HG03139 (cell line): ENCODE data around the gene SSNA1.

Source experiments
- ATAC-seq: cut with Tn5 transposase; IDR thresholded peaks from one replicate; pipeline ENCODE4 v1.9.1; 2021; ENCODE audit not compliant: unreplicated experiment

The SSNA1 gene

DNA sequence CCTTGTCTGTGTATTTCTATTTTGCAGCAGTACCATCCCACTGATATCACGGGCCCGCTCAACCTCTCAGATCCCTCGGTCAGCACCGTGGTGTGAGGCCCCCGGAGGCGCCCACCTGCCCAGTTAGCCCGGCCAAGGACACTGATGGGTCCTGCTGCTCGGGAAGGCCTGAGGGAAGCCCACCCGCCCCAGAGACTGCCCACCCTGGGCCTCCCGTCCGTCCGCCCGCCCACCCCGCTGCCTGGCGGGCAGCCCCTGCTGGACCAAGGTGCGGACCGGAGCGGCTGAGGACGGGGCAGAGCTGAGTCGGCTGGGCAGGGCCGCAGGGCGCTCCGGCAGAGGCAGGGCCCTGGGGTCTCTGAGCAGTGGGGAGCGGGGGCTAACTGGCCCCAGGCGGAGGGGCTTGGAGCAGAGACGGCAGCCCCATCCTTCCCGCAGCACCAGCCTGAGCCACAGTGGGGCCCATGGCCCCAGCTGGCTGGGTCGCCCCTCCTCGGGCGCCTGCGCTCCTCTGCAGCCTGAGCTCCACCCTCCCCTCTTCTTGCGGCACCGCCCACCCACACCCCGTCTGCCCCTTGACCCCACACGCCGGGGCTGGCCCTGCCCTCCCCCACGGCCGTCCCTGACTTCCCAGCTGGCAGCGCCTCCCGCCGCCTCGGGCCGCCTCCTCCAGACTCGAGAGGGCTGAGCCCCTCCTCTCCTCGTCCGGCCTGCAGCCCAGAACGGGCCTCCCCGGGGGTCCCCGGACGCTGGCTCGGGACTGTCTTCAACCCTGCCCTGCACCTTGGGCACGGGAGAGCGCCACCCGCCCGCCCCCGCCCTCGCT, 20.5 kb upstream of the SSNA1 start:
- no peak for ATAC-seq

DNA sequence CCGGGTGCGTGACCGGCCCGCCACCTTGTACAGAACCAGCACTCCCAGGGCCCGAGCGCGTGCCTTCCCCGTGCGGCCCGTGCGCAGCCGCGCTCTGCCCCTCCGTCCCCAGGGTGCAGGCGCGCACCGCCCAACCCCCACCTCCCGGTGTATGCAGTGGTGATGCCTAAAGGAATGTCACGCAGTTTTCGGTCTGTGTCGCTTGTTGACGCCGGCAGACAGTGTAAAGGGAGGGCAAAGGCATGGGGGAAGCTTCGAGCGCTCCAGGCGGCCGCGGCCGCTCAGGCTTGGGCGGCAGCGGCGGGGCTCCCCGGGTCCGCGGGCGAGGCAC, 19.9 kb upstream of the SSNA1 start:
- ATAC-seq: no peak

GRCh38 chr9:137168904-137169856, 19.3 kb upstream of the SSNA1 start:
- ATAC-seq: no peak

DNA sequence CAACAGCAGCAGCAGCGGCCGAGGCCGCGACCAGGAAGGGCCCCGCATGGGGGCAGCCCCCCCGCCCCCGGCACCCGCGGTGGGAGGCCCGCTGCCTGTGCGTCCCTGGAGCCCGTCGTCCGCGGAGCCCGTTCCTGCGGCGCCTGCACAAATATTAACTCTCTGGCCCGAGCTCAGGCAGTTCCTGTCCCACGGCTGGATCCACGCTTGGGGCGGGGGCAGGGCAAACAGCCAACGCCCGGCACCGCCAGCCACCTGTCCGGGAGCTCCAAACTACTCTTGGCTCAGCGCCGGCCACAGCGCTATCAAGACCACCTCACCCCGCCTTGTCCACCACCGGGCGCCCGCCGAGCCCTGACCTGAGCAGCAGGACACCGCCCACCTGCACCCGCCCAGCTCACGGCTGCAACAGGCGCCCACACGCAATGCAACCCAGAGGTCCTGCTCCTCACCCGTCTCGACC, 18.5 kb upstream of the SSNA1 start, which contains the start of gene LRRC26:
TSS of gene LRRC26 (minus strand) at position 156 of the 463 bp plus-strand sequence. CDS start at position 48, 108 bp downstream.
- ATAC-seq: no peak

DNA sequence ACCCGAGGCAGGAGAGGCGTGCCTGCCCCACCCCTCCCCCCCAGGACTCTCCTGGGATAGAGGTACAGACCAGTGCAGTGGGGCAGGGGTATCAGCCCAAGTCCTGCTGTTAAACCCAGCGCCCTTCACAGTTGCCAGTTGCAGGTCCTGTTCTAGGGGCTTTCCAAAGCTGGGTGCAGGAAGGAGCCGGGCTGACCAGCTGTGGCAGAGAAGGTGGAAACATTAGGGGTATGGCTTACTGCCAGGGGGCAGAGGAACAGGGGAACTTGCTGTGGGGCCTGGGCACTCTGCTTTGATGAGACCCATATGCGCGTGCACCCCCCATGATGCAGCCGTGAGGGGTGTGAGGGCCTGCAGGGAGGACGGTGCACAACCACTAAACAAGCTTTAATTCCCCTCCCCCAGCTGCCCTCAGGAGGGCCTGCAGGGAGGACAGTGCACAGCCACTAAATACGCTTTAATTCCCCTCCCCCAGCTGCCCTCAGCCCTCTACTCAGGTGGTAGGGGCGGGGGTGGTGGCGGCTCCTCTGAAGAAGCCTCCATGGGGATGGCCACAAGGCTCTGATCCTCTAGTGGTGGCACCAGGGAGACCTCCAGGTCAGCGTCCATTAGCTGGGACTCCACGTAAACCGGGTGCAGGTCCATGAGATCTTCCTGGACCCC, 17.9 kb upstream of the SSNA1 start:
- no peak for ATAC-seq

DNA sequence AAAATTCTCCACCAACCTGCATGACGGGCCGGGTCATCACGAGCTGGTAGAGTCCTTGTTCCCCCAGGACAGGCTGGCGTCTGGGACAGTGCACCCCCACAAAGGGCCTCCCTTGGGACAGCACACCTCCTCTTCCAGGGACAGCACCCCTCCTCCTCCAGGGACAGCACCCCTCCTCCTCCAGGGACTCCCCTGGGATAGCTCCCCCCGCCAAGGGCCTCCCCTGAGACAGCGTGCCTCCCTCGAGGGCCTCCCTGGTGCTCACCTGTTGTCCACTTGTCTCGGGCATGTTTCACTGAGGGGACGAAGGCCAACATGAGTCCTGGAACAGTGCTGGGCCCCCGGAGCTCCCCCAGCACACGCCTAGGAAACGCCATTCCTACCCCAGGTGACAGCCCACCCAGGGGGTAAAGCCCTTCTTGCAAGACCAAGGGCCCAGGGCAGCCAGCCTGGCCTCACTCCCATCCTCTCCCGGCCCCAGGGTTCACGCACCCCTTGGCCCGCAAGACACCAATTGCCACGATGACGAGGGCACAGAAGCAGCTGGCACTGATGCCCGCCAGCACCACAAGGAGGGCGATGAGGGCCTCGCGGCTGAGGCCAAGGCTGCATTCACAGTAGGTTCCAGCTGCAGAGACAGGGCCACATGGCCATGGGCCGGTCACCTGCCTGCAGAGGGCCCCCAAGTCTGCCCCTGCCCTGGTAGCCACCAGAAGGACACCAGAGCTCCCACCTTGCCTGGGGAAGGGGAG, 17.2 kb upstream of the SSNA1 start:
- no peak for ATAC-seq

- no peak for ATAC-seq
These were observed 15.3 kb upstream of the SSNA1 start for GRCh38 chr9:137172901-137173795.

GRCh38 chr9:137173796-137174664, 14.4 kb upstream of the SSNA1 start:
- ATAC-seq: no peak

DNA sequence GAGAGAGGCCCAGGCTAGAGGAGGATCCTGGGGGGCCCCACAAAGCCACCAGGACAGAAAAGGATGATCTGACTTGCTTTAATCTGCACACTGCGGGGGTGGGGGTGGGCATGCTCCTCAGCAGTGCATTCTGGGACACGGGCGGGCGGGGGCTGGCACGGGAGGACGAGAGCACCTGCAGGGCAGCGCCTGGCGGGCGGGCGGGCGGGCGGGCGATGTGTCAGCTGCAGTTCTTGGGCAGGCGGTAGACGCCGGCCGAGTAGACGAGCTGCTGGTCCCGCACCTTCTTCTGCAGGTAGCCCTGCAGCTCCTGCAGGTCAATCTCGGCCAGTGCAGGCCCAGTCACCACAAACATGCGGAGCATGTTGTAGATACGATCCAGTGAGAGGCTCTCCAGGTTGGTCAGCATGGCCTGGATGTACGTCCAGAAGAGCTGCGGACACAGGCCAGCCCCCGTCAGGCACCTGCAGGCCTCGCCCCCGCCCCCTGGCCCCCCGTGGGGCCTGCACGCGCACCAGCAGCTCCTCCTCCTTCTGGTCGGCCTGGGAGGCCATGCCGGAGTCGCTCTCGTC, 13.7 kb upstream of the SSNA1 start:
- no peak for ATAC-seq

GRCh38 chr9:137175345-137175961, 13.0 kb upstream of the SSNA1 start:
- no peak for ATAC-seq

DNA sequence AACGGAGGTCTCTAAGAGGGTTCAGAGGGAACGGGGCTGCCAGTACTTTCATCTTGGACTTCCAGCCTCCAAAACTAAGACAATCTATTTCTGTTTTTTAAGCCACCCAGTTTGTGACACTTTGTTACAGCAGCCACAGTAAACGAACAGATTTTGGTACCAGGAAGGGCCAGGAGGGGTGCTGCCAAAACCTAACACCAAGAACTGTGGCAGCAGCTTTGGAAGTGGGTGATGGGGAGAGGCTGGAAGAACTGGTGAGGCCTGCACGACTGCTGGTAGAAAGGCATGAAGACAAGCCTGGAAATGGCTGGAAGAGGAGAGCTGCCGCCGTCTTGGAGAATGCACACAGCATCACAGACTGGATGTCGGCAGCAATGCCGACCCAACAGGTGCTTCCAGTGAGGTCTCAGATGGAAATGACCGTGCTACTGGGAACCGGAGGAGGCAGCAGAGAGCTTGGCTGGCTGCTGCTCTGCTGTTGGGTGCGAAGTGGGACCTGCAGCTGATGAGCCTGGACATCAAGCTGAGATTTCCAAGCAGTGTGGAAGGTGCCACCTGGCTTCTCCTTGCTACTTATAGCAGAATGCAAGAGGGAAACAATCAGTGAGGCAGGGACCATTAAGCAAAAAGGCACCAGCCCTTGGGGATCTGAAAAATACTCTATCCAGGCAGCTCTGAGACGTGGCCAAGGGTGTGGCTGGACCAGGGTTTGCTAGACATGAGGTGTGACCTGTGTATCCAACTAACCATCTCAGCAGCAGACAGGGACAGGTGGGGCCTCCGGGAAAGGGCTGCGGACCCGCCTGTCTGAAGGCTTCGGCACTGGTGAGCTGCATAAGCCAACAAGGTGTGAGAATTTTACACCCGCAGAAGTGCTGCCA, 11.9 kb upstream of the SSNA1 start:
- no peak for ATAC-seq

GRCh38 chr9:137178201-137178938, 10.1 kb upstream of the SSNA1 start:
- ATAC-seq: no peak

DNA sequence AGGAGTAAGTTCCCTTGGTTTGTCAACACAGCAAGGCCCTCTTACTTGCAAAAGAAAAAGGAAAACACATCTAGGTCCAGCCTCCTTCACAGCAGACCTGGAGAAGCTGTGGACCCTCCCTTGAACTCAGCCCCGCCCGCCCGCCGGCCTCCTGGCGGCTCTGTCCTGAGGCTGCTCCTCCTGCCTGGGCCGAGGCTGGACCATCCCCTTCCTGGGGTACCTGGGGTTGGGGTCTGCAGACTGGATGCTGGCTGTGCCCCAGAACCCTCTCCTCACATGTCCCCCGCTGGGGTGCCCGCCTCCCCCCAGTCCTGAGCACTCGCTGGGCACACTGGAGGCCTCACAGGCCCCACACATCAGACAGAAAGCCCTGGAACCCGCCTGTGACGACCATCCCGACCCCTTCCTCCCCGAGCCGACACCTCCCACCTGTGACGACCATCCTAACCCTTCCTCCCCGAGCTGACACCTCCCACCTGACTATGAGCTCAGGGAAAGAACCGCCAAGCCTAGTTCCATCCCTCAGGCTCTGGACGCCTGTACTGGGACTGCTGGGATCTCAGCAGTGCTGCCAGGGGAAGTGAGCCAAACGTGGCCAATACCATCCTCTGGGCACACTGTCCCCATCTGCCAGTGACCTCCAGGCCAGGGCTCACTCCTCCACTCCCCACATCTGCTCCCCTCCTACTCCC, 9.4 kb upstream of the SSNA1 start:
- ATAC-seq: no peak

DNA sequence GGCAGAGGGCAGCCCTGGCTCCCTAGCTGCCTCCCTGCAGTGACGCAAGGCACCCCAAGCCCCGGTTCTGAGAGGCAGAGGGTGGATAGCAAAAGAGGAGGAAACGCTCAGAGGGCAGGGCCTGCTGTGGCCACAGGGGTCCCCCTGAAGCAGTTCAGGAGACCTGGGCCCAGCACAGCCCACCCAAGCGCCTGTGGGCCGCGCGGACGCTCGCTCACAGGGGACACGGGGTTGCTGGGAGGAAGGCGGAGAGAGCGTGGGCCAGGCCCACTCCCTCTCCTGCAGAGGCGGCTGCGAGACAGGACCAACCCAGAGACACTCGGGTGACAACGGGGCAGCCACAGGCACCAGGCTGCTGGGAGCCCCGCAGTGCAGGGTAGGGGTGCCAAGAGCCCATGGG, 8.7 kb upstream of the SSNA1 start:
- ATAC-seq: no peak

- ATAC-seq: no peak
These were observed 8.0 kb upstream of the SSNA1 start for GRCh38 chr9:137180491-137180890.

- no peak for ATAC-seq
These were observed 6.8 kb upstream of the SSNA1 start for GRCh38 chr9:137181680-137182079.
